ENCODE measurements around the gene VPS13A.
A peak's percentile ranks its signal among the peaks of the same experiment; 100 is the strongest.
"Not testable (repeated sequence)": the region's sequence is repeated elsewhere in the genome, so short reads cannot be mapped to it uniquely, and the experiment has no call there.

The VPS13A gene

DNA sequence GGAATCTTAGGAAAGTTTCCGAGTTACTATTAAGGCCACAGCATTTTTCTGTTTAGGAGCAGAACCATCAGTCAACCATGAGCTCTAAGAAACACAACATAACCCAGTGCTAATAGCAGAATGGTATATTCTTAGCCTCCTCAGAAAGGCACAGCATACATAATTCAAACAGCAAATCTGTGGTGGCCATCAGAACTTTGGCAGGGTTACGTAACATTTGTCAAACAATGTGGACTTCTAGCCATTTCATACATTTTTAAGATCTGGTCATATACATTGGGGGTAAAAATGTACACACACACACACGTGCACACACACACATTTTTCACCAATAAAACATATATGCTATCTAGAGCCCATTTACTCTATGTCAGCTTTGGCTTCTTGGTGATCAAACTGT, 245.6 kb downstream of the VPS13A start:
- no peak for DNase-seq (ENCODE audit: low read depth in 2 of 3, low spot score in 1 of 3)

- no peak for DNase-seq (ENCODE audit: low read depth in 2 of 3, low spot score in 1 of 3)
Measured at GRCh38 chr9:77423841-77424240, 246.5 kb downstream of the VPS13A start.

DNA sequence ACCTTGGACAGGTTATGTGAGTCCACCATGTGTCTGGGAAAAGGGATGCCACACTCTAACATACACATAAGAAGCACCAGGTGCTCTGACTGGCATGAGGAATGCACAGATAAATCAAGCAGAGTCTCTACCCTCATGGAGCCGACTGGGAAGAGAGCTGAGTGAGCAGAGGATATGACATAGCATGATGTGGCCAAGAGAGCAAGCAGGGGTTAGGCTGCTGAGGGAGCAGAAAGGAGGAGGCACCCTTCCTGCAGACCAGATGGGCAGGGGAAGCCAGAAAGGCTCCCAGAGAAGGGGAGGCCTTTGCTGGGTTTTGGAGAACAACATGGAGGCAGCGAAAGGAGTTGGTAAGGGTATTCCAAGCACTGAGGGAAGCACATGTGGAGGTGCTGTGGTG, 247.7 kb downstream of the VPS13A start:
- no peak for DNase-seq (ENCODE audit: low read depth in 2 of 3, low spot score in 1 of 3)

DNA sequence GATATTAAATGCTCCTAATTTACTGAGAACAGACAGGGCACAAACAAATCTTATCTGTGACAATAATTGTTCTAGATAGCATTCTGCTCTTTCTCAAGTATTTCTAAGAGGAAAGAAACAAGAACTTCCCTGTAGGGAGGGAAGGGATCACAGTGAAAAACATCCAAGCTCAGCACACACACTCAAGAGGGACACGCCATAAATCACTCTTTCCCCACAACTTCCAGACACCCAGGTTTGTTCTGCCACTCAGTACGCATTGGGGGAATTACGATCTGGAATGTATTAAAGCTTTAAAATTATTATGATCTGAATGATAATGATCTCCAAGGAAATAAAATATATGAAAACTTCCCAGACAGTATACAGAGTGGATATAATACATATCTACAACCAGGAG, 249.4 kb downstream of the VPS13A start:
- no peak for DNase-seq (ENCODE audit: low read depth in 2 of 3, low spot score in 1 of 3)

DNA sequence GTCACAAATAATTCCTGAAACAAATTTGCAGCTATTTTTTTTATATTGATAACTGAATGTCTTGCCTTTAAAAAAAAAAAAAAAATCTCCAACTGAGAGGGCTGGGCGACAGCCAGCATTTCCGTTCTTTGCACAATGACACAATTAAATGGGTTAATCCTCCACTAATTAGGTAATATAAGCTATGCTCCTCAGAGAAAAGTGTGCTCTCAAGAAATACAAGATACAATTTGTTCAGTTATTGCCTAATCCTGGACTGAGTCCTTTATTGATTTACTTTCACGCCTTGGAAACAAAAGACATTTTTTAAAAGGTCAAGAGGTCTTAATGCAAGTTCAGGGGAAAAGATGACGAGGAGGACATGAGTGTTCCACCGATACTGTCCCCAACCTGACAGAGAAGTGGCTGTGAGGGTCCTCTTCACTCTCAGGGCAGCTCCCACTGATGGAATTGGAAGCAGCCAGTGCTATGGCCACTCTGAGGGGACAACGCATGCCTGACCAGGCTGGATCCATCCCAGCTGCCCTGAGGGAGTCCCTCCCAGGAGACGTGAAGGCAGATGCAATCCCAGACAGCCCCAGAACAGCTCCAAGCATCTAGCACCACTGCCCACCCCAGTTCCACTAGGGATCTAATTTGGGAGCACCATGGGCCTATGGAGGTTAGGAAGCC, 250.1 kb downstream of the VPS13A start:
- DNase-seq (ENCODE audit: low read depth in 2 of 3, low spot score in 1 of 3) = no peak

DNA sequence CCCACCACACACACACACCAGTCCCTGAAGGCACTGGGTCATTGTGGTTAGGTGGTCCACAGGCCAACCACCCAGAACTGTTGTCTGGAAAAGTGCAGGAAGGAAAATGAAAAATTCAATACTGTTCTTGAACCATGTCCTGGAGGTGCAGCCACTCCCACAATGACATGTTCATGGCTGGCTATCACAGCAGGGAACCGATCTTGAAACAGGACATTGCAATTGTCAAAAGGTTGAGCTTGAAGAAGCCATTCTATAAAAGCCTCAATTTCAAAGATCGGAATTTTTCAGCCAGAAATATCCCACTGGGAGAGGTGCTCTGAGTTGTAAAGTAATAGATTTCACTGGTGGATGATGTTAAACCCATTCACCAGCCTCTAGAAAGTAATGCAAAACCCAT, 252.6 kb downstream of the VPS13A start:
- DNase-seq (ENCODE audit: low read depth in 2 of 3, low spot score in 1 of 3) = no peak

DNA sequence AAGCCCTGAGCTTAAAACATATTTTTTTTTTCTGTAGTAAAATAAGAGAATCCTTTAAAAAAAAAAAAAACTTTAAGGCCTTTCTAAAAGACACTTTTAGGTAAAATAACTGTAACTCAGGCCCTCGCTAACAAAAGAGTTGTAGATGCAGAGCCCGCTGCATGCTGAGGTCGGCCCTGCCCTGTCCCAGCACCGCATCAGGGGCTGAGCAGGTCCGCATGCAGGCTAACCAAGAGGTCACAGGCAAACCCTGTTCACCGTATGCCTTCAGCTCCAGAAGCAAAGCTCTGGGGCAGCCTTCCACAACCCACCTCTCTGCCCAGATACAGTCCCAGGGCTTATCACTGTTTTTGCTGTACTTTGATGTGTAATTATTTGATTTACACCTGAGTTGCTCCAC, 254.7 kb downstream of the VPS13A start:
- no peak for DNase-seq (ENCODE audit: low read depth in 2 of 3, low spot score in 1 of 3)

DNA sequence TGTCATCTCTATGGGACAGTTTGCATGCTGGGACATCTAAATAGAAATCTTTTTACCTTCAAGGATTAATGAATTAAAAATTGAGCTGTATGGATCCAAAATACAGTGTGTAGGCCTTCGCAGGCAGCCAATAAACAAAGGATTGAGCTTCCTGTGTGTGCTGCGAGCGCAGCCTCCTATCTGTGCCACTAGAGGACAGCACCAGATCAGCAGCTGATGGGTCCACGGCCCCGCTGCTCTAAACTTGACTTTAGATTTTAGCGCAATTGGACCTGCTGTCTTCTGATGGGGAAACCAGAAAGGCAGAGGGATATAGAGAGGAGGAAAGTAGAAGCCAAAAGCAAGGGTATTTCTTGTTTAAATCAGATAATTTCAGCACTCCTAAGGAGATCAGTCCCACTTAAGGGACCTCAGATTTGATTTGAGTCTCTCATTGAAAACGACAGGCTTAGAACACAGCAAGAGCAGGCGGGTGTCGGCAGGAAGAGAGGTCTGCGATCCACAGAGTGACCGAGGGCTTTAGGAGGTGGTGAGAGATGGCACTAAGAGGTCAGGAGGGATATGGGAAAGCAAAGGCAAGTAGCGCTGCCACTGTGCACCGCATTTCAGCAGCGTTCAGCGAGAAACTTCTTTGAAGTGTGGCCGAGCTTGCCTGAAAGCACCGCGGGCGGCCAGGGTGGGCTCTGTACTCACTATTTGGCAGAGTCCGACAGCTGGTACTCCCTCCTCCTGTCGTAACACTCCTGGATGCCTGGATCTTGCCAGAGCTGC, 256.5 kb downstream of the VPS13A start:
- DNase-seq (ENCODE audit: low read depth in 2 of 3, low spot score in 1 of 3) = peak; percentile 25 to 32 (median 30)

DNA sequence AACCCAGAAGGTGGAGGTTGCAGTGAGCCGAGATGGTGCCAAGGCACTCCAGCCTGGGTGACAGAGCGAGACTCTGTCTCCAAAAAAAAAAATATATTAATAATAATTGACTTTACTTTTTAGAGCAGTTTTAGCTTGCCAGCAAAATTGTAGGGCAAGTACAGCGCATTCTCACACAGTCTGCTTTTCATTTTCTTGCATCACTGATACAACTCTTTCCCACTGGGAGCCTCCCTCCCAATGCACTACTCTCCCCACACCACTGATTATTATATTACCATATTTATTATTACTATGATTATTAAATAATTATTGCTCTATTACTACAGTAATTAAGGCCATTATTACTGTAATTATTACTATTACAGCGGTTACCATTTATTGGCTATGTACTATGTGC, 257.9 kb downstream of the VPS13A start:
- DNase-seq (ENCODE audit: low read depth in 2 of 3, low spot score in 1 of 3) = no peak

DNA sequence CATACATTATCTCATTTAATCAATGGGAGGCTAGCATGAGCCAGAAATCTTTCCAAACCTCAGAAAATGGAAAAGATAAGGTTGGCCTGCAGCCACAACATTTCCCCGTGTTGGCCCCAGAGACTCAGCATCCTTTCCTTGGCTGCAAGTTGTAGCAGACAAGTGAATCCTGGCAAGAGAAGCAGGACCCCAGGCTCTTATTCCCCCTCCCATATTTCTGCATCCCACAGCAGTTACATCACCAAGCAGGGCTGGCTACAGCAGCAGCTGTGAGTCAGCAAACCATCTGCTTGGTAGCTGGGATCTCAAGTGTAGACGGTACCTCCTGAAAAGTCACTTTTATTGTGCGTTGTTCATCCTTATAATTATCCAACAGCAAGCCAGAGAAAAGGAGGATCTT, 258.4 kb downstream of the VPS13A start:
- no peak for DNase-seq (ENCODE audit: low read depth in 2 of 3, low spot score in 1 of 3)

DNA sequence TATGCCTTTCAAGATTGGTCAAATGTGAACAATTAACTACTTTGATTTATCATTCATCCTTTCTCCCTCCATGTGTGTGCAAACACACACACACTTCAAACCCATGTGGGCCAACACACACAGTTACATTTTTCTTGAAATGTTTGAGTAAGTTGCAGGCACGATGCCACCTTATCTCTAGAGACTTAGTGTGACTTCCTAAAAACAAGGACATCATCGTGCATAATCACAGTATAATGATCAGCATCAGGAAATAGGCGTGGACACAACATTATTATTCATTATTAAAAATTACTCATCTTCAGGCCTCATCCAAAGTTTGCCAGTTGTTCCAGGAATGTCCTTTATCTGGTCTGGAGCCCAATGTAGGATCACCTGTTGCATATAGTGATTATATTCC, 261.3 kb downstream of the VPS13A start:
- DNase-seq (ENCODE audit: low read depth in 2 of 3, low spot score in 1 of 3) = no peak

GRCh38 chr9:77440057-77440456, 262.7 kb downstream of the VPS13A start:
- DNase-seq (ENCODE audit: low read depth in 2 of 3, low spot score in 1 of 3) = no peak

GRCh38 chr9:77441124-77441523, 263.8 kb downstream of the VPS13A start:
- DNase-seq (ENCODE audit: low read depth in 2 of 3, low spot score in 1 of 3) = not testable (repeated sequence)

DNA sequence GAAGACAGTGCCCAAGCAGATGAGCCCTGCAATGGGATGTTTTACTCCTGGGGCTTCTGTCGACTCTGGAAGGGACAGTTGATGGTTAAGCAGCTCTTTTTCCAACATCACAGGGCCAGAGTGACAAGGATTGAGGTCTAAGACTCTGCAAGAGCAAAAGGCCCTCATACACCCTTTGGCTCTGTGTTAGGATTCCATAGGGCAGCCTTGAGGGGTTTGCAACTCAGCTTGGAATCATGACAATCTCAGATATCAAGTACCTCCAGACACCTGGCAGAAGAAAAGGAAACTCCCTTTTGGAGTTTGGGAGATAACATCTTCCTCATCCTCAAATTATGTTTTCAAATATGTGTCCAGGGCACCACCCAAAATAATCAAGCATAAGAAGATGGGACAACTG, 265.1 kb downstream of the VPS13A start:
- DNase-seq (ENCODE audit: low read depth in 2 of 3, low spot score in 1 of 3) = no peak

- no peak for DNase-seq (ENCODE audit: low read depth in 2 of 3, low spot score in 1 of 3)
Measured at GRCh38 chr9:77447646-77448045, 270.3 kb downstream of the VPS13A start.

DNA sequence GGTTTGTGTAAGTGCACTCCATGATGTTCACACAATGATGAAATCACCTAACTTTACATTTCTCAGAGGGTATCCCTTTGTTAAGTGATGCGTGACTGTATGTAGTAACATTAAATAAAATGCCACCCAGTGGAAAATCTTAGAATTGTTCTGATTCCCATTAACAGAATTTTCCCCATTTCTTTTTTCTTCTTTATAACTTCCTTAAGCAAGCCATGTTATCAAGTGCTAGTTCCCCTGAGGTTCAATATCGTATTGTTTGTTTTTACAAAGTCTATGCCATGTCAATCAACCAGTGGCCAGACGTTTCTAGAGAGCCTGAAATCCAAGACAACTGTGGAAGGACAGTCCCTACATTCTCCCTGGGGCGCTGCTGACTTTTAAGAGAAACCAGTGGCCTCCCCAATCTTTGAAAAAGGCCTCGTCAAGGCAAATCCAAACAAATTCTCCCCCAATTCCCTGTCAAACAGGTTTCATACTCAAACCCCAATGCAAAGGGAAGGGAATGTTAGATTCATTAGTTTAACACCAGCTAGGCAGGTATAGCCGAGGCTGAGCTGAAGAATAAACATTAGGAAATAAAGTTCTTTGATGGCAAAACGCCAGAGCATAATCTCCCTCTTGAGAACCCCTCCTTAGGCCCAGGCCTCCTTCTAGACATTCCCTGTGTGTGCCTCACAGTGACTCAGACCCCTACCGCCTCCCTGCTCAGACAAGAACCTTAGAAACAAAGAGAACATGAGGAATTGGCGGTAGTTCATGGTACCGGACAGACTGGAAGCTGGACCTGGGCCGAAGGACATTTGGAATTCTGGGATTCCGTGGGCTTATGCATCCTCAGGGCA, 272.1 kb downstream of the VPS13A start:
- DNase-seq (ENCODE audit: low read depth in 2 of 3, low spot score in 1 of 3) = no peak

DNA sequence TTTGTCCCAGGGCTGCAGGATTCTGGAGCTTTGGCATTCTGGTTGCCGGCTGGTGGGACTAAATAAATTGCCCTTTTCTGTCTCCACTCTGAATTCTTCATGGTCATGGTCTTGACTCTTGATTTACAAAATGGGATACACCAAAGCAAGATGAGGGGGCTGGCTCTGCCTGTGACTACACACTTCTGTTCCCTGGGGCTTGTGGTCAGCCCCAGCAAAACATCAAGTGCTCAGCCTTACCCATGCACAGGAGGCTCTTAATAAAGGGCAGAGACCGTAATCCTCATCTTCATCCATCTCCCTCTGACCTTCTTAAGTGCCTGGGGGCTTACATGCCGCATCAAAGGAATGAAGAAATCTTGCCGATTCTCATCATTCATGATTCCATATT, 272.7 kb downstream of the VPS13A start:
- no peak for DNase-seq (ENCODE audit: low read depth in 2 of 3, low spot score in 1 of 3)

DNA sequence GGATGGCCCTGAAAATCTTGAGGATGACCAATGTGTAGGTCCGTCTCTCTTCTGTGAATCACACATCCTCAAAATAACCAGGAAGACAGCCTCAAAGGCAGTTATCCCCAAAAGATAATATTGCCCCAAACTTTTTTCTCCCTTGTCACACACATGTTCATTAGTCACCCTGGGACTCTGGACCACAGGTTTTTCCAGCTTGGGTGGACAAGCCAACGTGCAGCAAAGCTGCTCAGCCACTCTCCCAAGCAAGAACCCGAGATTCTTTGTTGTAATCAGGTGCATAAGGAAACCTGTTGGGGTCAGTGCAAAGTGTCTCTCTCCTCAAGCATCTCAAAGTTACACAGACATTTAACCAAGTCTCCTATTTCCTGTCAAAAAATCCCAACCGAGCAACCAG, 274.2 kb downstream of the VPS13A start:
- no peak for DNase-seq (ENCODE audit: low read depth in 2 of 3, low spot score in 1 of 3)

DNA sequence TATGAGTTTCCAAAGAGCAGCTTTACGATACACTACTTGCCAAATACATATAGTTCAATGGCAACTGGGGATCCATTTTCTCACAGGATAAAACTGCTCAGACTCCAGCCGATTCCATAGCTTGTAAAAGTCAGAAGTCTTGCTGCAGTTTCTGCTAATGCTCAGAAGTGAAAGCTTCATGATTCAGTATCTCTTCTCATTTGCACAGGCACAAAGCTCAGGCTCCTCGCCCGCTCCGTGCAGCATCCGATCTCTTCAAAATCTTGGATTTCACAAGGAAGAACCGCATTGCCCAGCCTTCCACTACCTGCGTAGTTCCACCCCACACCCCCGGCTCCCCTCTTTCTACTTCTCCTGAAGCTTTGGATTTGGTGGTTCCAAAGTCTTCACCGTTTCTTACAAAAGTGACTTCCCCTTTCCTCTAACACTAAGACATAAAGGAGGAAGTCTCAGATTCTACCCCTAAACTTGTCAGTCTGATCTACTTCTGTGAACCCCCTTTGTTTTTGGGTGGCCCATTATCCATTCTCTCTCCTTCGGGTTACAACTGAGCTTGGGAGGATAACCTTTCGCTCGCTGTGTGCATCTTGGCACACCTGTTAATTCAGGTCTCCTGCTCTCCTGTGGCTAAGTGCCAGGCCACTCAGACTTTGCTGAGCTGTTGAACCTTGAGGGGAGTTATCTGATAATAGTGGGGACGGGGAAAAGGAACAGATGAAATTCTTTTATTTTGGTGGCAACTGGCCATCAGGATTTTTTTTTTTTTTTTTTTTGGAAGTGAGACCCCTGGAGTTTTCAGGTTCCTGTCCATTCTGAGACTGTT, 276.7 kb downstream of the VPS13A start:
- no peak for DNase-seq (ENCODE audit: low read depth in 2 of 3, low spot score in 1 of 3)

- no peak for DNase-seq (ENCODE audit: low read depth in 2 of 3, low spot score in 1 of 3)
Measured at GRCh38 chr9:77454663-77455062, 277.3 kb downstream of the VPS13A start.

DNA sequence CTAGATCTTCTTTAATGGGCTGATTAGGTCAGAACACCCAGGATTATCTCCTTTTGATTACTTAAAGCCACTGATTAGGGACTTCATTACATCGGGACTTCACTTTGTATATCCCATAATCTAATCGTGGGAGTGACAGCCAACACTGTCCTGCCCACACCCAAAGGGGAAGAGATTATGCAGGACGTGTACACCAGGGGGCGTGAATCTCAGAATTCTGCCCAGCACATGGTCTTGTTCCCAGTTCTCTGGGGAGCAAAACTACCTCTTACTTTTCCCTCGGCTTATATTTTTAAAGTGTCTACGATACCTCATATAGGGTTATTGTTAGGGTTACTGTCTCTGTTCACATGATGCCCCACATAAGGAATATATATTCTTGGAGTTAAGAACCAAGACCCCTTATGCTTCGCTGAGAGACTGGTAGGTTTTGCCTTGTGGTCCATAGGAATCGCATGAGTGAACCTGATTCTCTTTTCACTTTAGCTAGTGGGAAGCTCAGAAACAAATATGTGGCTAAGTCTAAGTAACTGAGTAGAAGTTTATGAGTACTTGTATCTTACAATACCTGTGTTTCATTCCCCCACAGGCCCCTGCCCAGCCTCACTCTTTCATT, 278.1 kb downstream of the VPS13A start:
- DNase-seq (ENCODE audit: low read depth in 2 of 3, low spot score in 1 of 3) = peak; percentile 16 to 58 (median 18)
